Natural killer cell treated with Interleukin-12 subunit alpha and Interleukin-12 subunit beta and Interleukin-15 and Interleukin-18, amount 100 ng/mL, for 72 hours (primary cell): ENCODE results near the gene PTGES. TPM values are rescaled to one million over a fixed set of nuclear protein-coding genes. Genes with fewer than 3 reads are reported as not detected.
A peak's percentile ranks its signal among the peaks of the same experiment; 100 is the strongest.

ENCODE experiments used
- ATAC-seq, 2 donors: fragments of 150-1000 bp; cut with Tn5 transposase in 1 of 2; sonication (Bioruptor Pico), chemical (Tn5 transposase) in 1 of 2; 2 replicates each; pipeline ENCODE4 v1.10.0; 2021
- DNase-seq: peaks from one replicate; pipeline ENCODE4 v3.0.0; 2022; ENCODE audit warnings: low spot score
- H3K27ac Mint-ChIP-seq, 2 donors: 1 replicate in 1 of 2; 2 replicates in 1 of 2; pipeline ENCODE4 v1.8.0; 2022; ENCODE audit warnings: mixed read lengths in 2 of 2, mild to moderate bottlenecking in 1 of 2, moderate library complexity in 1 of 2
- H3K27me3 Mint-ChIP-seq, 2 donors: 1 replicate in 1 of 2; 2 replicates in 1 of 2; pipeline ENCODE4 v1.8.0; 2022; ENCODE audit warnings: mixed read lengths in 2 of 2
- H3K36me3 Mint-ChIP-seq: one replicate; pipeline ENCODE4 v1.8.0; 2022; ENCODE audit warnings: mixed read lengths
- H3K4me1 Mint-ChIP-seq, 2 donors: 1 replicate in 1 of 2; 2 replicates in 1 of 2; pipeline ENCODE4 v1.8.0; 2022; ENCODE audit warnings: low read depth in 2 of 2, mixed read lengths in 2 of 2, mild to moderate bottlenecking in 1 of 2
- H3K4me3 Mint-ChIP-seq: one replicate; pipeline ENCODE4 v1.8.0; 2022; ENCODE audit warnings: mixed read lengths
- H3K9me3 Mint-ChIP-seq: 2 replicates; pipeline ENCODE4 v1.8.0; 2022; ENCODE audit warnings: mixed read lengths
- total RNA-seq, 2 donors: library from RNA; stranded (reverse); gene quantifications; one replicate each; pipeline ENCODE4 v1.2.3, GENCODE V29; 2022

The PTGES gene
- total RNA-seq, 2 donors from 2014 or later = not detected

DNA sequence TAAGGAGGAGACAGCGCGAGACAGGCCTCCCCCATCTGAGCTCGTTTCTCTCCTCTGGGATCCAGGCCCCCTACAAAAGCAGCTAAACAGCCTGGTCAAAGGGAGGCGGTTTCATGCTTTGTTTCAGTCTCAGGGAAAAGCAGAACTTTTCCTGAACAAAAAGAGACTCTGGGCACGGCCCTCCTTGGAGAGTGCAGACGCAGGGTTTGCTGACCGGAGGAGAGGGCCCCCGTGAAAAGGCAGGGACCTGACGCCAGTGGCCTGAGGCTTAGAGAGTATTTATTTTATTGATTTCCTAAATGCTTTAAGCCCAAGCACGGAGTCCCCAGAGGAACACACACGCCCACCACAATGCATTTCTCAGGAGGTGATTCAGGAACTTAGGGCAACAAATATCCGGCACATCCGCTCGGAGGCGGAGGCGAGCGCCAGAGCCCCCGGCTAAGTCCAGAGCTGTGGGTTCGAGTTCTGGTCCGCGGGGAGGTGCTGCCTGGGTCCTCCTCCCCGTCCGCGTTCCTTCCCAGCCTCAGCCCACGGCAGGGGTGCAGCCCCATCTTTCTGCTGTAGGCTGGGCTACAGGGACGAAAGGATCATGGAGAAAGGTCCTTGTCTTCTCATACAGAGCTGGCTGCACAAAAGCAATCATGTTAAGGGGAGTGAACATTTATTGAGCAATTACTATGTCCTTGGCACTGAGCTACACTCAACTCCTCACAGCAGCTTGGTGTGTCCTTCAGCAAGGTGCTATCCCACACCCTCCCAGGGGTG, 40.0 kb downstream of the PTGES start:
- Mint-ChIP-seq H3K4me1 (no peaks in the 10 kb centered on the region), H3K4me3 (no peak overlapping the region), H3K9me3 (no peaks in the 10 kb centered on the region), H3K36me3 (no peaks in the 10 kb centered on the region), H3K27me3 (peaks cover 3 to 14% of the 10 kb centered on the region in 2 donors), H3K27ac (no peak overlapping the region)
- DNase-seq = no peak
- ATAC-seq = peak in 1 of 2 donors; percentile 29

DNA sequence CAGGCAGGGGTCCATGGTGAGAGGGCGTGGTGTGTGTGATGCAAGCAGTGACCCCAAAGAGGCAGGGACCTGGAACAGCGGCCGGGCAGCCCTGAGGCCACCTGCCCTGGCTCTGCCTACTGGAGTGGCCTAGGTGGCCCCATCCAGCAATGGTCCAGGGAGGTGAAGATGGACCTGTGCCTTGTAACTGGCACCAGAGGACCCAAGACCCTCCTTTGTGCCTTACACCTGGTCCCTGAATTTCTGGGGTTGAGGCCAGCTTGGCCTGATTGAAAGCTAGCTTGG, 42.7 kb downstream of the PTGES start:
- no peak overlapping the region for H3K27ac Mint-ChIP-seq
- DNase-seq (no peak), ATAC-seq (no peak)
- no peaks in the 10 kb centered on the region for H3K27me3 Mint-ChIP-seq
- H3K9me3 Mint-ChIP-seq = no peaks in the 10 kb centered on the region
- no peaks in the 10 kb centered on the region for H3K4me1 Mint-ChIP-seq
- no peaks in the 10 kb centered on the region for H3K36me3 Mint-ChIP-seq
- H3K4me3 Mint-ChIP-seq = no peak overlapping the region

DNA sequence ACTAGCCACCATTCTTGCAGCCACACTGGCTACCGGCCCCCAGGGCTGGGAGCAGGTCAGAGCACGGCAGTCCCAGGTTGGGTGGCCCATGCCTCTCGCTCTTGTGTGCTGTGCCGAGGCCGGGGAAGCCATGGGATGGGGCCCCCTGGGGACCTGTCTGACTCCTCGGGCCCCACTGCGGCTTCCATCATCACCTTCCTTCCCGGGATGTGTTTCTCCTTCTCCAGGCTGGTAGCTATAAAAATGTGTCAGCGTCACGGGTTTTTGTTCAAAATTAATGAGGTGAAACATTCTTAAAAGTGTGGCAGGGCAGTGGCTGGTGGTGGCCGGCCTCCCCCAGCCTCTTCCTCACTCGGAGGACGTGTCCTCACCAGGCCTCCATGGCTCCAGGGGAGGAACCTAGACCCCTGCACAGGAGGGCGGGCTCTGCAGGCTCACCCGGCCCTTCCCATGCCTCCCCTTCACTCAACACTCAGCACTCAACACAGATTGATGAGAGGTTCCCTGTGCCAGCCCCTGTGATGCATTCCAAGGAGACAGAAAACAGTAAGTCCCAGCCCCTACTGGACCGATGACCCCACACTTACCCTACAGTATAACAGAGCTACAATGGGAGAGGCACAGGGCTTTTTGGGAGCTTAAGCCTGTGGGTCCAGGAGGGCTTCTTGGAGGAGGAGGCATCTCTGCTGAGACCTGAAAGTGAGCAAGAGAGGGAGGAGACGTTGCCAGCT, 43.2 kb downstream of the PTGES start:
- ATAC-seq (no peak), DNase-seq (no peak)
- Mint-ChIP-seq H3K36me3 (no peaks in the 10 kb centered on the region), H3K27me3 (no peaks in the 10 kb centered on the region), H3K4me3 (no peak overlapping the region), H3K9me3 (no peaks in the 10 kb centered on the region), H3K4me1 (no peaks in the 10 kb centered on the region), H3K27ac (no peak overlapping the region)

DNA sequence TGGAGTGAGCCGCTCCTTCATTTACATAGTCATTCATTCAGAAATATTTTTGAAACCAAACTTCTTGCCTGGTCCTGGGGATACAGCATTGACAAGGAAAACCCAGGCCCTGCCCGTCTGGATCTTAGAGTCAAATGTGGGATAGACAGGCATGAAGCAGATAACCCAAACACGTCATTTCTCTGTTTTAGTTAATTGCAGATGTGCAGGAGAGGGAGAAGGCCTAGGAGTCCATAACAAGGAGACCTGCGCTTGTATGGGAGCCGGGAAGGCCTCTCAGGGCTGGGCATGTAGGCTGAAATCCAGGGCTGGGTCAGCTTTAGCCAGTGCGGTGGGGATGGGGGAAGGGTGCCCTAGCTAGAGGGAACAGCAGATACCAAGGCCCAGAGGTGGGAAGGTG, 44.0 kb downstream of the PTGES start:
- ATAC-seq (no peak), DNase-seq (no peak)
- Mint-ChIP-seq H3K36me3 (no peaks in the 10 kb centered on the region), H3K4me3 (no peak overlapping the region), H3K27ac (no peak overlapping the region), H3K4me1 (no peaks in the 10 kb centered on the region), H3K9me3 (no peaks in the 10 kb centered on the region), H3K27me3 (no peaks in the 10 kb centered on the region)

DNA sequence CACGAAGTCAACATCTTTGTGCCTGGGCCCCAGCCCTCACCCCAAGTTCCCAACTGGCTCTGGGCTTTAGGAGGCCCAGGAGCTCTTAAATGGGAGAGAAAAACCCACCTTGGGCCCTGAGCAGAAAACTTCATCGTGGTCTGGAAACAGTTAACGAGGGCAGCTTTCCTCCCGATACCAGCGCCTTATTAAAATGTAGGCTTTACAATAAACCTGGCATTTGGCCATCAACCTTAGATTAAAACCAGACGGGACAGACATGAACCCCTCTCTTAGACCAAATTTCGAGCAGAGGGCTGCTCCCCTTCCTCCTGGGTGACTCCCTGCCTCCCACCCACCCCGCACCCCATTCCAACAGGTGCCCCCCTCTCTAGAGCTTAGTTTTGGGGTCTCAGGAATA, 48.0 kb downstream of the PTGES start:
- Mint-ChIP-seq H3K4me1 (no peaks in the 10 kb centered on the region), H3K27ac (no peak overlapping the region), H3K4me3 (no peak overlapping the region), H3K27me3 (peaks cover 0 to 10% of the 10 kb centered on the region in 2 donors), H3K36me3 (no peaks in the 10 kb centered on the region), H3K9me3 (no peaks in the 10 kb centered on the region)
- ATAC-seq (no peak), DNase-seq (no peak)

DNA sequence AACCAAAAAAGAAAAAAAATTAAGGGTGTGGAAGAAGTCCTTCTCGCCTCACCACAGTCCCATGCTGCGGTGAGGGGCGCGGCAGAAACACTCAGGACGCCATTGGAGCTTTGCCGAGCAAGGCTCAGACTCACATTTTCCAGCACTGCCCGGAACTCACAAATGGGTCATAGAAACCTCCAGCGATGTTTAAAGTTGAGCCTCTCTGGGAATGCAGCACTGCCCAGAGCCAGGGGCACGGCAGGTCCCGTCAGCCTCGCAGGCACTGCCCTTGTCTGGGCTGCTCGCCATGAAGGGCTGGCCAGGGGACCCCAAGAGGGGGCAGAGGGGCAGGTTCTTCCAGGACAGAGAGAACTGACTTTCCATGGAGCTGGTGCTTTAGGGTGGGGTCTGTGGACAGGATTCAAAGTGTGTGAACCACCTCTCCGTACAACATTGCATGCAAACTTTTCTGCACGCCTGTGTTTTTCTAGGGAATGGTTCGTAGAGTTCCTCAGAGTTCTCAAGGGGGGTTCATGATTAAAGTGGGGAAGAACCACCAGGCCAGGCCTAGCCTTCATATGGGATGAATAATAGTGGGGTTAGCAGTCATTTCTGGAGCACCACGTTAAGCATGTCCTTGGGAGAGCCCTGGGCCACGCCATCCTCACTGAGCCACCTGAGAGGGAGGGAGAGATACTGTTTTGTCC, 49.0 kb downstream of the PTGES start:
- ATAC-seq = peak in 1 of 2 donors; percentile 18

DNA sequence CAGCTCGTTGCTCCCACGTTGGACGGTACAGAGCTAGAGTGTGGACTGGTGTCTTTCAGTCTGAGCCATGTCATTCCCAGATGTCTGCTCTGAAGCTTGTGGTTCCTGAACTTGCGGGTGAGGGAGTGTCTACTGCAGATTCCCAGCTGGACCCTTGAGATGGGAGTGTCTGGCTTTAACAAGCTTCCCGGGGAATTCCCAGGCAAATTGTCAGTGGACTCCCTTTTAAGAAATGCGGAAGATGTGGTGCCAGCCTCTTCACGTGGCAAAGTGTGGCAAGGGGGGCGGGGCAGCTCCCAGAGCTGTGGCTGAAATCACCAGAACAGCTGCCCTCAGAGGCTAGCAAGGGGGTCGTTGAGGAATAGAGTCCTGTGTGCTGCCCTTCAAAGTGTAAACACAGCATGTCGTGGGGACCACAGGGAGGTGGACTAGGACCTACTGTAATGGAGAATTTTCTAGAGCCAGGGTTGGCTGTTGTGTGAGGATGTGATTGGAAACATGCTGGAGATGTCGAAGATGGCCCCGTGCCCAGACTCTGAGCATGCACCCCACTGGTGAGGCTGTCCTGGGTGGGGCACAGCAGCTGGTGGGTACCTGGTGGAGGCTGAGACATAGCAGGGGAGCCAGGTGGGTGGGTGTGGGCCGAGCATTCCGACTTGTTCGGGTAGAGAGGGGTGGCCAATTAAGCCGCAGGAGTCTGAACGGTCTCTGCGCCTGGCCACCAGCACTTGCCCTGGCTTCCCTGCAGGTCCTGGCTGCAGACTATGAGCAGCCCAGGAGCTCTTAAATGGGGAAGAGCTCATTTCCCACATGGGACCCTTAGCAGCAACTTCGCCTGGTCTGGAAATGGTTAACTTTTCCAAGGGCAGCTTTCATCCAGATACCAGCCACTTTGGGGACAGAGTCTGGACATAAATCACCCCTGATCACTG, 50.0 kb downstream of the PTGES start:
- Mint-ChIP-seq H3K27me3 (peaks cover 0 to 10% of the 10 kb centered on the region in 2 donors), H3K4me3 (no peak overlapping the region), H3K27ac (no peak overlapping the region), H3K4me1 (no peaks in the 10 kb centered on the region), H3K36me3 (no peaks in the 10 kb centered on the region), H3K9me3 (no peaks in the 10 kb centered on the region)
- ATAC-seq = peak in 1 of 2 donors; percentile 30
- no peak for DNase-seq

More for the DNA sequence above, 49.0 kb downstream of the PTGES start:
- H3K9me3 Mint-ChIP-seq = no peaks in the 10 kb centered on the region
- H3K27me3 Mint-ChIP-seq = peaks cover 0 to 10% of the 10 kb centered on the region in 2 donors
- no peak overlapping the region for H3K27ac Mint-ChIP-seq
- no peak overlapping the region for H3K4me3 Mint-ChIP-seq
- no peaks in the 10 kb centered on the region for H3K4me1 Mint-ChIP-seq
- DNase-seq = no peak
- H3K36me3 Mint-ChIP-seq = no peaks in the 10 kb centered on the region

DNA sequence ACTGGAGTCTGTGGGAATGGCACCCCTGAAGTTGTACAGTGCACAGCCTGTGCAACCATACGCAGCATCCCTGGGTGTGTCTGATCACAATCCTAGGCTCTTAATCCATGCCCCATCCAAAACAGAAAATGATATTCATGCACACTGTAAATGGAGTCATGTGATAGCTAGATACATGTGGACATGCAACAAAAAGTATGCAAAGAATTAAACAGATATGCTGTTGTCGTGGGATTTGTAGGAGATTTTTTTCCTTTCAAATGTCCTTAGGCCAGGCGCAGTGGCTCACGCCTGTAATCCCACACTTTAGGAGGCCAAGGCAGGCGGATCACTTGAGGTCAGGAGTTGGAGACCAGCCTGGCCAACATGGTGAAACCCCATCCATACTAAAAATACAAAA, 51.3 kb downstream of the PTGES start:
- Mint-ChIP-seq H3K4me1 (peaks cover 0 to 3% of the 10 kb centered on the region in 2 donors), H3K27me3 (peaks cover 0 to 13% of the 10 kb centered on the region in 2 donors), H3K36me3 (no peaks in the 10 kb centered on the region), H3K27ac (no peak overlapping the region), H3K9me3 (no peaks in the 10 kb centered on the region), H3K4me3 (no peak overlapping the region)
- DNase-seq (no peak), ATAC-seq (no peak)

DNA sequence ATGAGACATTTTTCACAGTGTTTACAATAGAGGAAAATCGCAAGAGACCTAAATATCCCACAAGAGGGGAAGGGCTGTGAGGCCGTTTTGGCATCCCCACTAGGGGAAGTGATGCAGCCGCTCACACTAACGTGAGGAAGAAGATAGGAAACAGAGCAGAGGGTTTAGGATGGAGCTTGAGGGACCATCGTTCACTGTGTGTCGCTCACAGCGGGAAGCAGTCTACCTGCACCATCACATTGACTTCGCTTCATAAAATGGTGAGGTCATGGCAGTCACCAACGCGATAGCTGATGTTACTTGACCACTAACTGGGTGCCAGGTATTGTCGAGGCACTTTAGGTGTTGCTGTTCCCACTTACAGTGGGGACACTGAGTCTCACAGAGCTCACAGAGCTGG, 51.8 kb downstream of the PTGES start:
- Mint-ChIP-seq H3K4me3 (no peak overlapping the region), H3K36me3 (no peaks in the 10 kb centered on the region), H3K27me3 (peaks cover 1 to 13% of the 10 kb centered on the region in 2 donors), H3K4me1 (peaks cover 0 to 3% of the 10 kb centered on the region in 2 donors), H3K27ac (no peak overlapping the region), H3K9me3 (no peaks in the 10 kb centered on the region)
- ATAC-seq = no peak
- DNase-seq = no peak

DNA sequence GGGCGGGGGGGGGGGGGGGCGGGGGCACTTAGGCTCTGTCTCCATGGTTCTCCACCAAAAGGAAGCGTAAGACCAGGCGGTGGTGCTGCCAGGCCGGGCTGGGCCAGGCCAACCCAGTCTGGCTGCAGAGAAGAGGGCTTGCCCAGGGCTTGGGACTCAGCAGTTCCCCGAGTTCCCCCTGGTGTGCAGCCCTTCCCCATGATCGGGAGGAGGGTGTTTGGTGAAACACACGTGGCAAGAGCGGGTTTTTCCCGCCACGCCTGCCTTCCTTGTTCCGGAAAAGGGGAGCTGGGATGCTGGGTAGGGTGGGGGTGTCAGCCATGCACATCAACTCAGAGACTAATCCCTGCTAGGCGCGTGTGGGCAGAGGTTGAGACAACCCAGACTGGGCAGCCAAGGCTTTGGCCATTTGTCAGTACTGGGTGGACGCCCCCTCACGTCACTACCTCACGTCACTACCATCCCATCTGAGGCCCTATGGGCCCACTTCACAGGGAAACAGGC, 54.5 kb downstream of the PTGES start:
- no peak overlapping the region for H3K4me3 Mint-ChIP-seq
- ATAC-seq = no peak
- H3K27me3 Mint-ChIP-seq = peaks cover 7 to 27% of the 10 kb centered on the region in 2 donors

DNA sequence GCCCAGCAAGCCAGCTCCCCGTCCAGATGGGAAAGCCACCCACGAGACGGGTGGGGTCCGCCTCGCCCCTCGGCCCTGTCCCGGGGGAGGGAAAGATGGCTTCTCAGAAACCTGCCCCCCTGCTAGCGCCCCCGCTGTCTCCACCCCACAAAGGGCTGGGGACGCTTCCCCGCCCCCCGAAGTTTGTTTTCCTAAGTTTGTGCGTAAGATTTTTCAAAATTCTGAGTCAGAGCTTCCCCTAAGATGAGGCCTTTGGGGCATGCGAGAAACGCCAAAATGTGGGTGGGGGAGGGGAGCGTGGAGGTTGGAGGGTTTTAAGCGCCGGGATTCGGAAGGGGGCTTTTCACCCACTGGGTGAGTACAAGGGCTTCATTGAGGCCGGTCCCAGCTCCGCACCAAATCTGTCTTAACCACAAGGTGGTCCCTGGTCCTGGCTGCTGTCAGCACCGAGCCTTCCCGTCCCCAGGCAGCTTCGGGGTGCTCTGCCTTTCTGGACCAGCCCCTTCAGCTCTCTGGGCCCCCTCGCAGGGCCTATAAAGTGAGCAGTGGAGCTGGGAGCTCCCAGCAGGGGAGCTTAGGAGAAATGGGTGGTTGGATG, 55.1 kb downstream of the PTGES start:
- H3K4me1 Mint-ChIP-seq = peaks cover 0 to 3% of the 10 kb centered on the region in 2 donors
- DNase-seq (no peak), ATAC-seq (no peak)
- H3K4me3 Mint-ChIP-seq = no peak overlapping the region
- no peaks in the 10 kb centered on the region for H3K36me3 Mint-ChIP-seq
- no peaks in the 10 kb centered on the region for H3K9me3 Mint-ChIP-seq
- H3K27ac Mint-ChIP-seq = no peak overlapping the region
- H3K27me3 Mint-ChIP-seq = peaks cover 7 to 25% of the 10 kb centered on the region in 2 donors

More for the DNA sequence above, 54.5 kb downstream of the PTGES start:
- no peak for DNase-seq
- no peaks in the 10 kb centered on the region for H3K36me3 Mint-ChIP-seq
- peaks cover 0 to 3% of the 10 kb centered on the region in 2 donors for H3K4me1 Mint-ChIP-seq
- no peaks in the 10 kb centered on the region for H3K9me3 Mint-ChIP-seq
- no peak overlapping the region for H3K27ac Mint-ChIP-seq

DNA sequence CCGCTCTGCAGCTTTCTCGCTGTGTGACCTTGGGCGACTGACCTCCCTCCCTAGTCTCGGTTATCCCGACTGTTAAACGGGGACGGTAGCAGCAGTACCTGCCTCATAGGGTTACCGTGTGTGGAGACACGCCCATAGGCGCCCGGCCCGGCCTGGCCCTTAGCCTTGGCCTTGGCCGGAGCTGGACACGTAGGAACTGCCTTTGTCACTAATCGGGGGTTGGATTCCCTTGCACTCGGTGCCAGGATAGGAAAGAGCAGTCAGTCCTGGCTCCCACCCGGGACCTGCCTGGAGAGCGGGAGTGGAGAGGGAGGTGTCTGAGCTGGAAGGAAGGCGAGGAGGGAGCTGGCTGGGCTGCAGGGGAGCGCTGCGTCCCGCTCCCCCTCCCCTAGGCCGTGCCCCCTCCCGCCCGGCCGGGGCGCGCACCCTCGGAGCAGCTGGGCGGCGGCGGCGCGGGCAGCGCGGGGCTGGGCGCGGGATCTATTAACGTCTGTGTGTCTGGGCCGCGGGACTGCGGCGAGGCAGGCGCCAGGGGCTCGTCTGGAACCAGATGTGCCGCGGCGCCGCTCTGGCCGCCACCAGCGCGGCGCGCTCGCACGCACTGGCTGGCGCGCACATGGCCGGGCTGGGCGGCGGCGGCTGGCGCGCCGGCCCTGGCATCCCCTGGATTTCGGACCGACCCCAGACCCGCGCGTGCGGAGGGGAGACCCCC, 55.7 kb downstream of the PTGES start:
- H3K27ac Mint-ChIP-seq = no peak overlapping the region
- ATAC-seq = peak in 1 of 2 donors; percentile 14

More for the DNA sequence above, 55.7 kb downstream of the PTGES start:
- peaks cover 7 to 24% of the 10 kb centered on the region in 2 donors for H3K27me3 Mint-ChIP-seq
- H3K36me3 Mint-ChIP-seq = no peaks in the 10 kb centered on the region
- no peaks in the 10 kb centered on the region for H3K9me3 Mint-ChIP-seq
- no peak for DNase-seq
- H3K4me3 Mint-ChIP-seq = peak overlapping the region; percentile 44
- peaks cover 0 to 3% of the 10 kb centered on the region in 2 donors for H3K4me1 Mint-ChIP-seq
